ENCODE results near the gene HAGHL.

DNA sequence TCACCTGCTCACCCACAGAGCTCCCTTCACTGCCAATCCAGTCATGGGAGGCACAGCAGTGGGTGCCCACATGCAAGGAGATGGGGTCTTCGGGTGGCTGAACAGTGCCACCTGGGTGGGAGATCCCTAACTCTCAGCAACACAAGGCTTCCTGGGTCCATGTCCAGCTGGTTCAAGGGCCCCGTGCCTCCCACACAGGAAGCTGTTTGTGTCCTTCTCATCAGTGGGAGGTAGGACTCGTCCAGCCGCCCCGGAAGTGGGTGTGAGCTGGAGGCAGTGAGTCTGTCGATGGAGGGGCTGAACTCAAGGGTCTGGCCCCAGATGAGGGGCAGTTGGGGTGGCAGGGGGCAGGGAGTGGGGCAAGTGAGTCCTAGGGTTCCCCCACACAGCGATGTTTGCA, 22.9 kb upstream of the HAGHL start:
- TF ChIP-seq, protein P1, sequence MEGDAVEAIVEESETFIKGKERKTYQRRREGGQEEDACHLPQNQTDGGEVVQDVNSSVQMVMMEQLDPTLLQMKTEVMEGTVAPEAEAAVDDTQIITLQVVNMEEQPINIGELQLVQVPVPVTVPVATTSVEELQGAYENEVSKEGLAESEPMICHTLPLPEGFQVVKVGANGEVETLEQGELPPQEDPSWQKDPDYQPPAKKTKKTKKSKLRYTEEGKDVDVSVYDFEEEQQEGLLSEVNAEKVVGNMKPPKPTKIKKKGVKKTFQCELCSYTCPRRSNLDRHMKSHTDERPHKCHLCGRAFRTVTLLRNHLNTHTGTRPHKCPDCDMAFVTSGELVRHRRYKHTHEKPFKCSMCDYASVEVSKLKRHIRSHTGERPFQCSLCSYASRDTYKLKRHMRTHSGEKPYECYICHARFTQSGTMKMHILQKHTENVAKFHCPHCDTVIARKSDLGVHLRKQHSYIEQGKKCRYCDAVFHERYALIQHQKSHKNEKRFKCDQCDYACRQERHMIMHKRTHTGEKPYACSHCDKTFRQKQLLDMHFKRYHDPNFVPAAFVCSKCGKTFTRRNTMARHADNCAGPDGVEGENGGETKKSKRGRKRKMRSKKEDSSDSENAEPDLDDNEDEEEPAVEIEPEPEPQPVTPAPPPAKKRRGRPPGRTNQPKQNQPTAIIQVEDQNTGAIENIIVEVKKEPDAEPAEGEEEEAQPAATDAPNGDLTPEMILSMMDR (conservative IDR thresholded peaks at IDR 0.05 in 1 of 2, IDR thresholded peaks at IDR 0.05 in 1 of 2; ENCODE audit: low read depth in 1 of 2, low read length in 2 of 2): no peak
- no peak for TF ChIP-seq EZH2 (IDR thresholded peaks at IDR 0.05; ENCODE audit: low read length, missing control alignments)

Measured in fibroblast of lung (primary cell).